HG03045 (cell line): ENCODE data around the gene OR1G1.
"Not testable (repeated sequence)": the region's sequence is repeated elsewhere in the genome, so short reads cannot be mapped to it uniquely, and the experiment has no call there.

Experiments used
- ATAC-seq: cut with Tn5 transposase; IDR thresholded peaks from one replicate; pipeline ENCODE4 v1.9.1; 2021; ENCODE audit warnings: mild to moderate bottlenecking, moderate library complexity; ENCODE audit not compliant: unreplicated experiment

OR1G1 gene

GRCh38 chr17:3127451-3127850 is at the start of gene OR1G1:
Gene OR1G1 (minus strand): TSS chr17:3127551. CDS start chr17:3127551, 0 bp downstream.
- ATAC-seq, result no peak

GRCh38 chr17:3167574-3167973 is 40.2 kb upstream of the OR1G1 start:
- no peak for ATAC-seq

GRCh38 chr17:3157218-3157617 is 29.9 kb upstream of the OR1G1 start:
- ATAC-seq, result no peak

GRCh38 chr17:3137494-3137893 is 10.1 kb upstream of the OR1G1 start:
- ATAC-seq, result not testable (repeated sequence)

- no peak for ATAC-seq
These were observed 23.0 kb downstream of the OR1G1 start, which contains the start of gene OR1D2 for GRCh38 chr17:3104322-3104721. Gene OR1D2 (minus strand): TSS chr17:3104422. CDS start chr17:3092996, 11,426 bp downstream.
